HEK293 (cell line): ENCODE data around the gene FSIP1.

ENCODE experiments used
- CTCF ChIA-PET: fragments of 350-600 bp; formaldehyde crosslinking; extraction: SDS; loops from one replicate; lab custom pipeline; 2021; ENCODE audit warnings: antibody characterized with exemption; lab: Yijun Ruan, JAX
- POLR2A ChIA-PET: fragments of 300-600 bp; formaldehyde crosslinking; extraction: SDS; loops from one replicate; lab custom pipeline; 2020; ENCODE audit warnings: antibody characterized with exemption, inconsistent platforms; lab: Yijun Ruan, JAX
- H3K27ac ChIP-seq: fragments of 200-500 bp; sonication (Bioruptor generic); 2 replicates; pipeline ENCODE4 v1.5.1; 2014; ENCODE audit warnings: low read depth, low read length, control low read depth, inconsistent platforms; ENCODE audit errors: extremely low read depth
- H3K36me3 ChIP-seq, 2 experiments: fragments of 200-500 bp in 1 of 2; sonication (Bioruptor generic) in 1 of 2; 1 replicate in 1 of 2; 2 replicates in 1 of 2; pipeline ENCODE4 v1.5.1; 2014 to 2017; ENCODE audit warnings: inconsistent platforms in 2 of 2, low read length in 2 of 2; ENCODE audit not compliant: control insufficient read depth in 2 of 2, insufficient read depth in 1 of 2
- H3K4me1 ChIP-seq: fragments of 200-500 bp; sonication (Bioruptor generic); 2 replicates; pipeline ENCODE4 v1.5.1; 2014; ENCODE audit warnings: mild to moderate bottlenecking, low read length, inconsistent platforms; ENCODE audit not compliant: control insufficient read depth, insufficient read depth
- H3K4me3 ChIP-seq: 2 replicates; pipeline ENCODE4 v1.5.1; 2011; ENCODE audit warnings: low read depth, mild to moderate bottlenecking, control low read depth, low read length, moderate library complexity
- H3K9me3 ChIP-seq: fragments of 200-500 bp; sonication (Bioruptor generic); 2 replicates; pipeline ENCODE4 v1.5.1; 2014; ENCODE audit warnings: low read depth, low read length, inconsistent platforms; ENCODE audit not compliant: control insufficient read depth, insufficient read depth
- OSR2 ChIP-seq: fragments of 450-650 bp; formaldehyde crosslinking; IDR thresholded peaks from 2 replicates; pipeline ENCODE4 v1.5.1; 2016; ENCODE audit warnings: missing biosample characterization, missing genetic modification characterization
- OVOL3 ChIP-seq: fragments of 450-650 bp; formaldehyde crosslinking; IDR thresholded peaks from 2 replicates; pipeline ENCODE4 v1.5.1; 2016; ENCODE audit warnings: missing biosample characterization, missing genetic modification characterization
- ZBTB49 ChIP-seq: fragments of 450-650 bp; formaldehyde crosslinking; IDR thresholded peaks from 2 replicates; pipeline ENCODE4 v1.5.1; 2016; ENCODE audit warnings: missing biosample characterization, missing genetic modification characterization, low read depth
- ZNF121 ChIP-seq: fragments of 450-650 bp; formaldehyde crosslinking; IDR thresholded peaks from 2 replicates; pipeline ENCODE4 v1.5.1; 2016; ENCODE audit warnings: missing biosample characterization, missing genetic modification characterization
- ZNF16 ChIP-seq: fragments of 450-650 bp; formaldehyde crosslinking; IDR thresholded peaks from 2 replicates; pipeline ENCODE4 v1.5.1; 2016; ENCODE audit warnings: low read depth, missing biosample characterization, missing genetic modification characterization
- ZNF211 ChIP-seq: fragments of 450-650 bp; formaldehyde crosslinking; IDR thresholded peaks from 2 replicates; pipeline ENCODE4 v1.5.1; 2016; ENCODE audit warnings: low read depth, missing biosample characterization, missing genetic modification characterization
- ZNF280D ChIP-seq: fragments of 450-650 bp; formaldehyde crosslinking; IDR thresholded peaks from 2 replicates; pipeline ENCODE4 v1.5.1; 2016; ENCODE audit warnings: missing biosample characterization, missing genetic modification characterization
- ZNF416 ChIP-seq: fragments of 450-650 bp; formaldehyde crosslinking; IDR thresholded peaks from 2 replicates; pipeline ENCODE4 v1.5.1; 2016; ENCODE audit warnings: missing biosample characterization, missing genetic modification characterization
- ZNF426 ChIP-seq: fragments of 450-650 bp; formaldehyde crosslinking; IDR thresholded peaks from 2 replicates; pipeline ENCODE4 v1.5.1; 2017; ENCODE audit warnings: missing biosample characterization, missing genetic modification characterization, mild to moderate bottlenecking, inconsistent platforms, moderate library complexity
- ZNF433 ChIP-seq: fragments of 450-650 bp; formaldehyde crosslinking; IDR thresholded peaks from 2 replicates; pipeline ENCODE4 v1.5.1; 2016; ENCODE audit warnings: missing biosample characterization, missing genetic modification characterization, low read depth
- ZNF449 ChIP-seq: fragments of 450-650 bp; formaldehyde crosslinking; IDR thresholded peaks from 2 replicates; pipeline ENCODE4 v1.5.1; 2017; ENCODE audit warnings: missing biosample characterization, mild to moderate bottlenecking, missing genetic modification characterization, moderate library complexity
- ZNF623 ChIP-seq: fragments of 450-650 bp; formaldehyde crosslinking; IDR thresholded peaks from 2 replicates; pipeline ENCODE4 v1.5.1; 2016; ENCODE audit warnings: missing biosample characterization, missing genetic modification characterization
- ZXDB ChIP-seq: fragments of 450-650 bp; formaldehyde crosslinking; IDR thresholded peaks from 2 replicates; pipeline ENCODE4 v1.5.1; 2016; ENCODE audit warnings: missing biosample characterization, missing genetic modification characterization

Gene FSIP1

GRCh38 chr15:39594446-39595337 is 187.9 kb downstream of the FSIP1 start (continued):
- TF ChIP-seq OVOL3 (tag by site-specific recombination) (no peak), ZNF426 (tag by site-specific recombination) (no peak), ZNF449 (tag by site-specific recombination) (no peak)

- Histone ChIP-seq H3K36me3 (peaks cover 3 to 30% of the 10 kb centered on the region in 2 experiments; a peak in 1 of 3 replicates), H3K27ac (no peak overlapping the region), H3K4me3 (no peak overlapping the region), H3K4me1 (no peaks in the 10 kb centered on the region), H3K9me3 (no peaks in the 10 kb centered on the region)
- TF ChIP-seq ZNF280D (no peak), ZBTB49 (tag by site-specific recombination) (no peak), ZNF433 (no peak), ZNF416 (tag by site-specific recombination) (no peak), ZNF16 (tag by site-specific recombination) (no peak)
- ChIA-PET CTCF (no interaction called here), POLR2A (no interaction called here)
Measured at GRCh38 chr15:39593656-39594445, 188.8 kb downstream of the FSIP1 start.

- Histone ChIP-seq H3K4me3 (no peak overlapping the region), H3K4me1 (no peaks in the 10 kb centered on the region)
- POLR2A ChIA-PET, result no interaction called here
- CTCF ChIA-PET, result no interaction called here
- TF ChIP-seq ZNF211 (tag by site-specific recombination), result no peak
- no peak for TF ChIP-seq ZNF623 (tag by site-specific recombination)
- TF ChIP-seq OSR2 (tag by site-specific recombination), result no peak
- no peak for TF ChIP-seq ZNF121 (tag by site-specific recombination)
- no peak for TF ChIP-seq ZXDB (tag by site-specific recombination)
- TF ChIP-seq, all 188 proteins: peak for 0
- no peak overlapping the region for H3K27ac ChIP-seq
- peaks cover 3 to 34% of the 10 kb centered on the region in 2 experiments; a peak in 1 of 3 replicates for H3K36me3 ChIP-seq
- H3K9me3 ChIP-seq, result no peaks in the 10 kb centered on the region
Measured at GRCh38 chr15:39593071-39593655, 189.5 kb downstream of the FSIP1 start.
